HUES64 (cell line): Measurements from ENCODE around the gene TMBIM4. TPM values are rescaled to one million over a fixed set of nuclear protein-coding genes. Genes with fewer than 3 reads are reported as not detected.
"Not testable (repeated sequence)": the region's sequence is repeated elsewhere in the genome, so short reads cannot be mapped to it uniquely, and the experiment has no call there.

ENCODE experiments used
- H3K27ac ChIP-seq: 2 replicates; pipeline ENCODE4 v1.7.0; 2013; ENCODE audit warnings: low read depth, low read length, inconsistent platforms
- H3K27me3 ChIP-seq: 2 replicates; pipeline ENCODE4 v1.6.1; 2013; ENCODE audit warnings: mild to moderate bottlenecking, low read length; ENCODE audit not compliant: insufficient read depth
- H3K36me3 ChIP-seq: 2 replicates; pipeline ENCODE4 v1.6.1; 2013; ENCODE audit warnings: mild to moderate bottlenecking, low read length; ENCODE audit not compliant: insufficient read depth
- H3K4me1 ChIP-seq: 2 replicates; pipeline ENCODE4 v1.6.1; 2013; ENCODE audit warnings: mild to moderate bottlenecking, low read length, moderate library complexity; ENCODE audit not compliant: insufficient read depth
- H3K4me3 ChIP-seq: 2 replicates; pipeline ENCODE4 v1.5.1; 2013; ENCODE audit warnings: mild to moderate bottlenecking, low read length, moderate library complexity
- H3K9ac ChIP-seq: 2 replicates; pipeline ENCODE4 v1.6.1; 2013; ENCODE audit warnings: mild to moderate bottlenecking, low read depth, low read length
- H3K9me3 ChIP-seq: 2 replicates; pipeline ENCODE4 v1.6.1; 2013; ENCODE audit warnings: low read depth, low read length; ENCODE audit not compliant: insufficient read depth
- WGBS: fragments of 150-250, 120-280 bp; methylation state at CpG from one replicate; pipeline ENCODE4 v1.1.7; 2013; ENCODE audit warnings: missing lambda C conversion rate; 5-methylcytosine and 5-hydroxymethylcytosine counted together
- polyA plus RNA-seq, 2 experiments: library from polyadenylated mRNA; stranded (reverse); fragments of 50-300 nt; gene quantifications; one replicate each; pipeline ENCODE4 v1.2.3, GENCODE V29; 2013

The TMBIM4 gene, protein sequence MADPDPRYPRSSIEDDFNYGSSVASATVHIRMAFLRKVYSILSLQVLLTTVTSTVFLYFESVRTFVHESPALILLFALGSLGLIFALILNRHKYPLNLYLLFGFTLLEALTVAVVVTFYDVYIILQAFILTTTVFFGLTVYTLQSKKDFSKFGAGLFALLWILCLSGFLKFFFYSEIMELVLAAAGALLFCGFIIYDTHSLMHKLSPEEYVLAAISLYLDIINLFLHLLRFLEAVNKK
- polyA plus RNA-seq (2013, experiment 1 of 2) = 39.7 TPM
- polyA plus RNA-seq (2013, experiment 2 of 2) = 39.6 TPM

DNA sequence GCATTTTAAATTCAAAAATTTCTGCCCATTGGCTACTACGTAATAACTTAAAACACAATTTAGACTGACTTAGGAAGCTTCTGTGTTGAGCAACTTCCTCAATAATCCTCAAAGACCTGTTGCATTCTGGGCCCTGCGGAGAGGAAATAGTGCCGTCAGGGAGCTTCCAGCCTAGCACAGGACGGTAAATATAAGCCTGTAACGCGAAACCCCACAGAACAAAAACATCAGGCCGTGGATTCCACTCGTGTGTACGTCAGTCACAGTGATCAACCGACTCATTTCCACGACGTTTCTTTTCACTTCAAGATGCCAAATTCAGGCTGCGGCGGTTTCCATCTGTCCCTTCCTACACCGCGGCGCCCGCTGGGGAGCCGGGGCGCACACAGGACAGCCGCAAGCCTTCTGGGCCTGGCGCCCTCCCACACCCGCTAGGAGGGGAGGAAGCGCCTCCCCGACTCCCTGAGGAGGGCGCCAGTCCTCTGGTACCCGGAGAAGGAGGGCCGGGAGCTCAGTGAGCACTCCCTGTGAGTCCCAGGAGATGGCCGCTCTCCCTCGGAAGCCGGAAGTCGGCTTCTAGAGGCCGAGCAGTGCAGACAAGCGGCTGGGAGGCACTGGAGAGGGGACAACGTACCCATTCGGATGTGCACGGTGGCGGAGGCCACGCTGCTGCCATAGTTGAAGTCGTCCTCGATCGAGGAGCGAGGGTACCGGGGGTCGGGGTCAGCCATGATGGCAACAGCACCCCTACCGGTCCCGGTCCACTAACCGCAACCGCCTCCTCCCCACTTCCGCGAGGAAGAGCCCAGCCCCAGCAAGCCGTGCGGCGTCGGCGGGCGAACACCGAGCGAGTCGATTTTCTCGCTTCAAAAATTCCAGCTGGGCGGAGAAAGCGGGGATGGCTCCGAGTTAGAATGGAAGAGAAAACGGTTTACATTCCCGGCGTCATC lies at the start of gene TMBIM4:
TSS of gene TMBIM4 (minus strand) at position 776 of the 950 bp plus-strand sequence. CDS start at position 731, 45 bp downstream.
- Histone ChIP-seq H3K36me3 (no peaks in the 10 kb centered on the region), H3K27me3 (no peaks in the 10 kb centered on the region)
- WGBS = 2% methylated on average over 67 of the region's 67 CpGs

DNA sequence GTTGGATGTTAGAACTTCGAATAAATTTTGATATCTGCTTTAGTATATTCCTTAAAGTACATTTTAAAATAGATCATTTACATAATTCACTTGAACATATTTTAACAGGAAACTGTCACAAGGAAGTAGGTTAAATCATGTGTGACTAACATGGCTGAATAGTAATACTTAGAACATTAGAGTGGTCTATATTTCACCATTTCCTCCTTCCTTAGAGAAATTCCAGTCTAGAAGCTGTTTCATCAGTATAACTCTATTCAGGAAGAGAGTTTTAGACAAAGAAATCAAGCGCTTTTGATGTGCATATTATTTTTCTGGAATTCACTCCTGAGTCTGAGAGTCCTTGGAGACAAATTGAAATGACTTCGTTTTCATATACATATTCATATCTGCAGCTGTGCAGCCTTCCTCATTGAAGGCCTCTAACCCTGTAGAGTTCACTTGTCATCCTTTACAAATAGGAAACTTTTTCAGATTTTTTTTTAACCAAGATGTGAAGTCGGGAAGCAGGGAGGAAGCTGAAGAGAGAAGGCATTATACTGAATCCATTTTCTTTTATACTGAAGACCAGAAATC lies 47.6 kb upstream of the TMBIM4 start:
- WGBS = 86% methylated on average over 3 of the region's 4 CpGs

More for the DNA sequence above, at the start of gene TMBIM4:
- H3K9ac ChIP-seq = peak within 1 kb of the TSS; percentile 92
- H3K4me3 ChIP-seq = peak within 1 kb of the TSS; percentile 98
- H3K4me1 ChIP-seq = peaks cover 7% of the 10 kb centered on the region
- peak within 1 kb of the TSS; percentile 97 for H3K27ac ChIP-seq
- H3K9me3 ChIP-seq = peaks cover 7% of the 10 kb centered on the region; the same call in 1 of the 2 replicates

DNA sequence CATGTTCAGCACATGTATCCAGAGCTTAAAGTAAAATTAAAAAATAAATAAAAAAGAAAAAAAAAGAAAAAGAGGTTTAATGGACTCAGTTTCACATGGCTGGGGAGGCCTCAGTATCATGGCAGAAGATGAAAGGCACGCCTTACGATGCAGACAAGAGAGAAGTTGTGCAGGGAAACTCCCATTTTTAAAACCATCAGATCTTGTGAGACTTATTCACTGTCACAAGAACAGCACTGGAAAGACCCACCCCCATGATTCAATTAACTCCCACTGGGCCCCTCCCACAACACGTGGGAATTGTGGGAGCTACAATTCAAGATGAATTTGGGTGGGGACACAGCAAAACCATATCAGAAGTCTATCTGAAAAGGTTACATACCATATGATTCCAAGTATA lies 43.2 kb upstream of the TMBIM4 start:
- H3K4me3 ChIP-seq, H3K9me3 ChIP-seq, H3K36me3 ChIP-seq, H3K27ac ChIP-seq, H3K27me3 ChIP-seq, H3K9ac ChIP-seq, H3K4me1 ChIP-seq: not testable (repeated sequence)
- WGBS = 98% methylated on average over 3 of the region's 3 CpGs

More for the DNA sequence above, 47.6 kb upstream of the TMBIM4 start:
- H3K36me3 ChIP-seq = no peaks in the 10 kb centered on the region
- H3K27me3 ChIP-seq = no peaks in the 10 kb centered on the region
- 0 out of 2 replicates have a peak, but pooled peaks cover 5% of the 10 kb centered on the region for H3K9me3 ChIP-seq
- no peak overlapping the region for H3K4me3 ChIP-seq
- no peaks in the 10 kb centered on the region for H3K4me1 ChIP-seq
- no peak overlapping the region for H3K9ac ChIP-seq
- H3K27ac ChIP-seq = no peak overlapping the region

DNA sequence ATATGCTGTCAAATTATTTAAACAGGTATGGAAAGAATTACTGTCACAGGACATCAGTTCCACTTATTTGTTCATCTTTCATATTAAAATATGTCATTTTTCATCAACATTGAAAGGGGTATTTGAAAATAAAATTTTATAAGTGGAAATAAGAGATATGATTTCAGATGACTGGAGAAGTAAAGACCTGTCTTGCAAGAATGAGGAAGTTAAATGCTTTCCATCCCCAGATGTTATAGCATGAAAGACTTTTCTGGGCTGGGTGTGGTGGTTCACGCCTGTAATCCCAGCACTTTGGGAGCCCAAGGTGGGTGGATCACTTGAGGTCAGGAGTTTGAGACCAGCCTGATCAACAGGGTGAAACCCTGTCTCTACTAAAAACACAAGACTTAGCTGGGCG lies 41.8 kb upstream of the TMBIM4 start:
- 98% methylated on average over 2 of the region's 2 CpGs for WGBS
- not testable (repeated sequence) for H3K9ac ChIP-seq, H3K27ac ChIP-seq, H3K36me3 ChIP-seq, H3K4me1 ChIP-seq, H3K27me3 ChIP-seq, H3K4me3 ChIP-seq, H3K9me3 ChIP-seq

DNA sequence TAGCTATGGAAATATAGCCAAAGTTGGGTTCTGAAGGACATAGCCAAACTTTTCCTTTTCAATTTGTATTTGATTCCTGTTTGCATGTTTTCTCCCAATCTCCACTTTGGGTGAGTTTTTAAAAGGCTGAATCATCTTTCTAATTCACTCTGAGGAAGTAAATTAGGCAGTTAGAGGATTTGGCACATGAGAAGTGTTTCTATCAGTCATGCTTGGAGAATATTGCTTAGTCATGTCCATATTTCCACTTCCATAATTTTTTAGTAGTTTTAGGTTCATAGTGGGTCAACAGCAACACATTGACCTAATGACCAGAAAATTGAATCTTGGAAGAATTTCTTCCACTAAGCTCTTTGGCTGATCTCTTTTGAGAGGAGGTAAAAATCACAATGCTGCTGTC lies 41.0 kb upstream of the TMBIM4 start:
- Histone ChIP-seq H3K27ac (no peak overlapping the region), H3K36me3 (no peaks in the 10 kb centered on the region), H3K4me1 (no peaks in the 10 kb centered on the region), H3K9me3 (no peaks in the 10 kb centered on the region), H3K4me3 (no peak overlapping the region), H3K27me3 (no peaks in the 10 kb centered on the region), H3K9ac (no peak overlapping the region)

DNA sequence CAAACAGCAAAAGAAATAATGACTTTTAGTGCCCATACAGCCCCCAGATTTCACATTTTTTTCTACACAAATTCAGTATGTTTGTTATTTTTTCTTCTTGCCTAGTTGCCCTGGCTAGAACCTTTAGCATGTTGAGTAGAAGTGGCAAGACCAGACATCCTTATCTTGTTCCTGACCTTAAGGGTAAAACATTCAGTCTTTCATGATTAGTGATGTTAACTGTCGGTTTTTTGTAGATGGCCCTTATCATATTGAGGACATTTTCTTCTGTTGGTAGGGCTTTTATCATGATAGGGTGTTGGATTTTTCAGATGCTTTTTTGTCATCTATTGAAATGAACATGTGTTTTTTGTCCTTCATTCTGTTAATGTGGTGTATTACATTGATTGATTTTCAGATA lies 36.3 kb upstream of the TMBIM4 start:
- no peaks in the 10 kb centered on the region for H3K27me3 ChIP-seq
- no peak overlapping the region for H3K4me3 ChIP-seq
- H3K9me3 ChIP-seq = no peaks in the 10 kb centered on the region
- no peaks in the 10 kb centered on the region for H3K4me1 ChIP-seq
- H3K9ac ChIP-seq = no peak overlapping the region
- H3K27ac ChIP-seq = no peak overlapping the region
- 85% methylated on average over 1 of the region's 1 CpG for WGBS
- no peaks in the 10 kb centered on the region for H3K36me3 ChIP-seq

DNA sequence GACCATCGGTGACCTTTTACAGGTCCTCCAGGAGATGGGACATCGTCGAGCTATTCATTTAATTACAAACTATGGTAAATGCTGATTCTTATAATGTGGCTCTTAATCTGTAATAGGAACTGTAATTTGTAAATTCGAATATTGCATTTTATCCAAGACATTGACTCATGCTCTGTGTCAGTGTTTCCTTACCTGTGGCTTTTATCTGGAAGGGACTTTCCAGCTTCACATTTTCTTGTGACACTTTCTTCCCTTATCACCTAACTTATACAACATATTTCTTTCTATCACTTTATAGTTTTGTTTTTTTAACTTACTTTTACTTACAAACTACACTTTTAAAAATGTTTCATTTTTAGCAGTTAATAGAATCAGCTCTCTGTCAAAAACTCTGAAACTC lies 34.0 kb upstream of the TMBIM4 start:
- H3K4me1 ChIP-seq = no peaks in the 10 kb centered on the region
- no peak overlapping the region for H3K4me3 ChIP-seq
- H3K27me3 ChIP-seq = no peaks in the 10 kb centered on the region
- H3K9ac ChIP-seq = no peak overlapping the region
- H3K36me3 ChIP-seq = no peaks in the 10 kb centered on the region
- H3K27ac ChIP-seq = no peak overlapping the region
- H3K9me3 ChIP-seq = peaks cover 7% of the 10 kb centered on the region; the same call in 1 of the 2 replicates
- 94% methylated on average over 4 of the region's 4 CpGs for whole genome bisulfite sequencing

DNA sequence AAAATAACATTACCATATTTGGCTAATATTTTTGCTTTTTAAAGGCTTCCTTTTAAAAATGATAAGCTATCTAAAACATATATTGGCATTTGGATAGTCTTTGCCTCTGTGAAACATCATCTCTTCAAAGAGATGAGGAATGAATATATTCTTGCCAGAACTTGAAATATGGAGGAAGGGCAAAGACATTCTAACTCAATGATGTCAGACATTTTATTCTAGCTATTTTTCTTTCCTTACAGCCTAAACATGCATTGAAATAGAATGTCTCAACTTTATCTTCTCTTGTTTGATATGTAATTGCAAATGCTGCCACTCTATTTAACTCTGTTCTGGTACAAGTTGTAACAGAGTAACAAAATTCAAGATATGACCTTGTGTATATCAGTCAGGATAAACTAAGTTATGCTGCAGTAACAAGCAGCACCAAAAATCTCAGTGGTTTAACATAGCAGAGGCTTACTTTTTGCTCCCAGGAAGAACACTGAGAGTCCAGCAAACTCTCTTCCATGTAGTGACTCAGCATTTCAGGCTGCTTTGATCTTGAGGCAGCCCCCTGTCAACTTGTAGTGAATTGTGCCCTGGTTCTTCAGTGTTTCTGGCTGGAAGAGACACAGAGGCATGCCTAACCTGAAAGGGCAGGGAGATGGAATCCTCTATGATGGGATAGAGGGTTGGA lies 30.2 kb upstream of the TMBIM4 start:
- H3K4me1 ChIP-seq = peaks cover 13% of the 10 kb centered on the region
- no peak overlapping the region for H3K4me3 ChIP-seq
- no peak overlapping the region for H3K27ac ChIP-seq
- H3K9me3 ChIP-seq = peaks cover 7% of the 10 kb centered on the region; the same call in 1 of the 2 replicates
- H3K36me3 ChIP-seq = no peaks in the 10 kb centered on the region
- no peak overlapping the region for H3K9ac ChIP-seq
- no peaks in the 10 kb centered on the region for H3K27me3 ChIP-seq

DNA sequence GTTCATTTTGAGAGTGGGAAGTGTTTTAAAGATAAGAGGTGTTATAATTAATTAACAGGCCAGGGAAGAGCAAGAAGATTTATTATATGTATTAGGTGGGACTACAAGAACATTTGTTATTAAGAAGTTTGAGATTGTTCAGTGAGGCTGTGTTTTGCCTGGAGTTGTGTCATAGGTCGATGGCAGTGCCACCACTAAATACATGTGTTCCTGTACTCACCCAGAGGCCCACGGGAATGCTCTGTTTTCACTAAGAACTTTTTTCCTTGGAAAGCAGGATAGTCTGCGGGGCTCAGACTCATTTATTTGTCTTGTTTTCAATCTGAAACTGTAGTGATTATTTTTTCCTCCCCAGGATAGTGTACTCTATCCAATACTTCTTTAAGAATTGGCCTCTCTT lies 29.3 kb upstream of the TMBIM4 start:
- Histone ChIP-seq H3K4me3 (no peak overlapping the region), H3K9ac (no peak overlapping the region), H3K4me1 (peaks cover 13% of the 10 kb centered on the region), H3K27ac (no peak overlapping the region), H3K36me3 (no peaks in the 10 kb centered on the region), H3K9me3 (peaks cover 7% of the 10 kb centered on the region; the same call in 1 of the 2 replicates), H3K27me3 (no peaks in the 10 kb centered on the region)
- WGBS = 91% methylated on average over 3 of the region's 3 CpGs

DNA sequence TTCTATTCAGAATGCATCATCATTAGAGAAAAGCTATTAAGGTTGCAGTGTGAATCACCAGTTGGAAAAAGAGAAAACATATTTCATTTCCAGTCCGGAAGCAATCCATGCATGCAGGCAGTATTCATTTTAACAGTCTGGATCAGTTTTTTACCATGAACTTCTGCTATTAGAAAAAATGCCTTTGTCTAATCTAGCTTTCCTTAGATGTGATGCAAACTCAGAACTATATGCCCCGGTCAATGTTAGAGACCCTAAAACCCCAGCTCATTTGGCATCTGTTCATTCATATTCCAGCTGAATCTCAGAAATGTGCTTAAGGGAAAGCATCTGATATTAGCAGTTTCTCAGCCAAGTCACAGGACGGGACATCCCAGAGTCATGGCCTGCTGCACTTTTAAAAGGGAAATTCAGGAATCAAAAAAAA lies 27.7 kb upstream of the TMBIM4 start:
- Histone ChIP-seq H3K4me3 (no peak overlapping the region), H3K4me1 (peaks cover 13% of the 10 kb centered on the region), H3K27ac (no peak overlapping the region), H3K36me3 (no peaks in the 10 kb centered on the region), H3K27me3 (no peaks in the 10 kb centered on the region), H3K9me3 (peaks cover 7% of the 10 kb centered on the region; the same call in 1 of the 2 replicates), H3K9ac (no peak overlapping the region)
- WGBS = 83% methylated on average over 3 of the region's 3 CpGs
